Measurements from ENCODE around the gene FEZF1. TPM values are rescaled to one million over a fixed set of nuclear protein-coding genes. Genes with fewer than 3 reads are reported as not detected.

The FEZF1 gene
- total RNA-seq, 4 donors from 2014 or later = not detected

DNA sequence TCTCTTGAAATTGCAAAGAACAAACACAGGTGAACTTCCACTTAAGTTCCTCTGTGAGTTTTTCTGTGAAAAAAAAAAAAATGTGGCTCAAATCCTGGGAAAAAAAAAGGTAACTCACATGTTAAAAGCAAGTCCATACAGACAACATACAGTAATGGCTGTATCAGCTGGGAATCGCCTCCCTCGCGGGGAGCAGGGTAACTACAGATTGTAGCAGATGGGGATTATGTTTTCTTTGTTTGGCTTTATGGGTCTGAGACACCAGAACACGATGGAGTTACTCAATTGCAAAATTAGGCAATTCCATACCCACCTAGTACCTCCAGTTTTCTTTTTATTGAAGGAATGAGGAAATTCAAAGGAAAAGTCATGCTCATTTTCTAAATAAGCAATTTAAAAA lies 42.3 kb downstream of the FEZF1 start:
- TF ChIP-seq POLR2A (IDR thresholded peaks at IDR 0.05) (no peak), CTCF (IDR thresholded peaks at IDR 0.05) (no peak)
- H3K36me3 ChIP-seq = no peaks in the 10 kb centered on the region
- no peak overlapping the region for H3K27ac ChIP-seq
- intact Hi-C loops (cut with DNase I) = no loop called here
- no peak overlapping the region for H3K4me3 ChIP-seq (replicated peaks in 1 of 3)
- H3K9me3 ChIP-seq = no peaks in the 10 kb centered on the region
- no peak for DNase-seq
- WGBS, 2 donors = 53 to 58% methylated on average over 4 of the region's 4 CpGs
- no peaks in the 10 kb centered on the region for H3K27me3 ChIP-seq
- no peaks in the 10 kb centered on the region for H3K4me1 ChIP-seq

DNA sequence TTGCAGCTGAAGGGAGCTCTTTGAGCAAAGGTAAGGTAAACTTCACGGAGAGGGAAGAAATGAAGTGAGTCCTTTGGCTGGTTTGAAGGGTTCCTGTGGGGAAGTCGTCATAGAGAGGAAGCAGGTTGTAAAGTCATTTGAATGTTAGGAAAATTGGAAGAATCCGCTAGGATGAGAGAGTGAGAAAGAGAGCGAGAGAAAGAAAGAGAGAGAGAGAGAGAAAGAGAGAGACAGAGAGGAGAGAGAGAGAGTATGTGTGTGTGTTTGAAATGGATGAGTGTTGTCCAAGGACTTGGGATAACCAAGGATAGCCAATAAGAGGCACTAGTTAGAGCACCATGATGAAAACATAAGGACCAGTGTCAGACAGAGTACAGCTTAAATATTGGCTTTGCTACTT lies 43.1 kb downstream of the FEZF1 start:
- Histone ChIP-seq H3K27me3 (no peaks in the 10 kb centered on the region), H3K9me3 (no peaks in the 10 kb centered on the region), H3K27ac (no peak overlapping the region), H3K4me3 (replicated peaks in 1 of 3) (no peak overlapping the region), H3K36me3 (no peaks in the 10 kb centered on the region), H3K4me1 (no peaks in the 10 kb centered on the region)
- 49% methylated on average over 4 of the region's 4 CpGs for WGBS, 2 donors
- TF ChIP-seq CTCF (IDR thresholded peaks at IDR 0.05) (no peak), POLR2A (IDR thresholded peaks at IDR 0.05) (no peak)
- DNase-seq = no peak
- intact Hi-C loops (cut with DNase I) = no loop called here

DNA sequence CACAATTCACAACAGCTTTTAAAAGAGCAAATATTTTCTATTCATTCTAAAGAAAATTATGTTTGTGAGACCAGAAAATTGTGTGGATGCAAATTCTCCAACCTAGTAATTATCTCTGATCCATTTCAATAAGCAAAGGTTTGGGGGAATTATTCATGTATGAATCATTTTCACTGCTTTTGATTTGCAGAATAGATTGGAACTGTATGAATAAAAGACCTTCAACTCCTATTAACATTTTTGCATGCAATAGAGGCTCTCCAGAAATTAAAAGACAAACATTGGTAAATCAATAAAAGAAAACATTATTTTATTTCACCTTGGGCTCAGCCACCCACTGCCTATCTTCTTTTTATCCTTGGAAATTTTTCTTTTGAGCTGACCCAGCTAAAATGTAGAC lies 43.5 kb downstream of the FEZF1 start:
- Histone ChIP-seq H3K4me1 (no peaks in the 10 kb centered on the region), H3K36me3 (no peaks in the 10 kb centered on the region), H3K9me3 (no peaks in the 10 kb centered on the region), H3K27me3 (no peaks in the 10 kb centered on the region), H3K4me3 (replicated peaks in 1 of 3) (no peak overlapping the region), H3K27ac (no peak overlapping the region)
- DNase-seq = no peak
- intact Hi-C loops (cut with DNase I) = no loop called here
- TF ChIP-seq CTCF (IDR thresholded peaks at IDR 0.05) (no peak), POLR2A (IDR thresholded peaks at IDR 0.05) (no peak)

GRCh38 chr7:122260336-122260735 lies 44.2 kb downstream of the FEZF1 start:
- H3K27me3 ChIP-seq = no peaks in the 10 kb centered on the region
- no peak overlapping the region for H3K27ac ChIP-seq
- 34 to 37% methylated on average over 2 of the region's 2 CpGs for WGBS, 2 donors
- TF ChIP-seq POLR2A (IDR thresholded peaks at IDR 0.05) (no peak), CTCF (IDR thresholded peaks at IDR 0.05) (no peak)
- H3K36me3 ChIP-seq = no peaks in the 10 kb centered on the region
- H3K9me3 ChIP-seq = no peaks in the 10 kb centered on the region
- DNase-seq = no peak
- intact Hi-C loops (cut with DNase I) = no loop called here
- no peak overlapping the region for H3K4me3 ChIP-seq (replicated peaks in 1 of 3)
- H3K4me1 ChIP-seq = no peaks in the 10 kb centered on the region

GRCh38 chr7:122258971-122259370 lies 45.6 kb downstream of the FEZF1 start:
- 61 to 63% methylated on average over 2 of the region's 2 CpGs for WGBS, 2 donors

More at GRCh38 chr7:122258971-122259370, 45.6 kb downstream of the FEZF1 start:
- no peaks in the 10 kb centered on the region for H3K27me3 ChIP-seq
- no peak for DNase-seq
- H3K4me1 ChIP-seq = no peaks in the 10 kb centered on the region
- TF ChIP-seq POLR2A (IDR thresholded peaks at IDR 0.05) = no peak
- TF ChIP-seq CTCF (IDR thresholded peaks at IDR 0.05) = no peak
- no peaks in the 10 kb centered on the region for H3K9me3 ChIP-seq
- no peak overlapping the region for H3K4me3 ChIP-seq (replicated peaks in 1 of 3)
- no peaks in the 10 kb centered on the region for H3K36me3 ChIP-seq
- no peak overlapping the region for H3K27ac ChIP-seq
- intact Hi-C loops (cut with DNase I) = no loop called here
